Testis (tissue), 3 donors: Measurements from ENCODE around the gene INAFM2. TPM values are rescaled to one million over a fixed set of nuclear protein-coding genes. Genes with fewer than 3 reads are reported as not detected.

Experiments used
- DNase-seq: peaks from one replicate; pipeline ENCODE4 v3.0.0-alpha.2; 2019
- H3K27ac ChIP-seq, 2 donors: fragments of 200-600 bp; sonication (generic); one replicate each; pipeline ENCODE4 v1.5.1; 2019
- H3K27me3 ChIP-seq: fragments of 200-600 bp; sonication (generic); one replicate; pipeline ENCODE4 v1.5.1; 2019
- H3K36me3 ChIP-seq: fragments of 200-600 bp; sonication (generic); one replicate; pipeline ENCODE4 v1.5.1; 2017; ENCODE audit warnings: low read depth; ENCODE audit errors: missing control alignments
- H3K4me1 ChIP-seq: fragments of 200-600 bp; sonication (generic); one replicate; pipeline ENCODE4 v1.5.1; 2019
- H3K4me3 ChIP-seq, 2 donors: fragments of 200-600 bp; sonication (generic); one replicate each; pipeline ENCODE4 v1.5.1; 2017 to 2019
- H3K9me3 ChIP-seq: fragments of 200-600 bp; sonication (generic); one replicate; pipeline ENCODE4 v1.5.1; 2017
- POLR2A ChIP-seq: fragments of 450-650 bp; IDR thresholded peaks from one replicate; pipeline ENCODE4 v1.6.1; 2017; ENCODE audit warnings: antibody characterized with exemption, mild to moderate bottlenecking, moderate library complexity
- WGBS, 2 donors: methylation state at CpG; one replicate each; pipeline ENCODE4 v1.1.5; 2018; 5-methylcytosine and 5-hydroxymethylcytosine counted together
- intact Hi-C: fragments of 100-400 bp; cut with DNase I; formaldehyde crosslinking; loops from one replicate; pipeline ENCODE4 v1.15.1; 2023; ENCODE audit warnings: low total_unique reads
- polyA plus RNA-seq: library from polyadenylated mRNA; stranded (reverse); fragments of 350-450 nt; fragmentation: Illumina TruSeq; extraction: RNeasy Lipid Tissue Mini Kit (QIAGEN cat#74804); gene quantifications from one replicate; pipeline ENCODE4 v1.2.3, GENCODE V29; 2014; ENCODE audit warnings: low read depth, low replicate concordance; ENCODE audit not compliant: insufficient read depth
- total RNA-seq, 2 donors: library from RNA; depleted of rRNA; stranded (reverse); fragments of >200 nt; gene quantifications; one replicate each; pipeline ENCODE4 v1.2.3, GENCODE V29; 2016
- TF ChIP-seq, protein P1 (sequence below), 3 experiments: fragments of 450-650 bp in 2 of 3; fragments of 200-600 bp in 1 of 3; sonication (generic) in 1 of 3; IDR thresholded peaks; one replicate each; pipeline ENCODE4 v1.5.1; 2016 to 2019; ENCODE audit warnings: antibody characterized with exemption in 3 of 3, mild to moderate bottlenecking in 2 of 3, moderate library complexity in 1 of 3

Gene INAFM2
- total and polyA plus RNA-seq, 3 donors from 2014 or later: 31.8 to 49.8 (median 43.4) TPM

- intact Hi-C loops: loop anchor here (10.0 kb wide), 1 partner anchor 142 kb away; no protein-coding TSS in a partner anchor
- Histone ChIP-seq H3K4me3 (peak within 1 kb of the TSS; percentile 41 to 59), H3K4me1 (peaks cover 15% of the 10 kb centered on the region), H3K27ac (no peak within 1 kb of the TSS), H3K9me3 (no peaks in the 10 kb centered on the region), H3K27me3 (no peaks in the 10 kb centered on the region), H3K36me3 (no peaks in the 10 kb centered on the region)
- DNase-seq: no peak
- 13 to 44% methylated on average over 6 to 18 of the region's 76 CpGs for WGBS, 2 donors
- TF ChIP-seq, protein P1, sequence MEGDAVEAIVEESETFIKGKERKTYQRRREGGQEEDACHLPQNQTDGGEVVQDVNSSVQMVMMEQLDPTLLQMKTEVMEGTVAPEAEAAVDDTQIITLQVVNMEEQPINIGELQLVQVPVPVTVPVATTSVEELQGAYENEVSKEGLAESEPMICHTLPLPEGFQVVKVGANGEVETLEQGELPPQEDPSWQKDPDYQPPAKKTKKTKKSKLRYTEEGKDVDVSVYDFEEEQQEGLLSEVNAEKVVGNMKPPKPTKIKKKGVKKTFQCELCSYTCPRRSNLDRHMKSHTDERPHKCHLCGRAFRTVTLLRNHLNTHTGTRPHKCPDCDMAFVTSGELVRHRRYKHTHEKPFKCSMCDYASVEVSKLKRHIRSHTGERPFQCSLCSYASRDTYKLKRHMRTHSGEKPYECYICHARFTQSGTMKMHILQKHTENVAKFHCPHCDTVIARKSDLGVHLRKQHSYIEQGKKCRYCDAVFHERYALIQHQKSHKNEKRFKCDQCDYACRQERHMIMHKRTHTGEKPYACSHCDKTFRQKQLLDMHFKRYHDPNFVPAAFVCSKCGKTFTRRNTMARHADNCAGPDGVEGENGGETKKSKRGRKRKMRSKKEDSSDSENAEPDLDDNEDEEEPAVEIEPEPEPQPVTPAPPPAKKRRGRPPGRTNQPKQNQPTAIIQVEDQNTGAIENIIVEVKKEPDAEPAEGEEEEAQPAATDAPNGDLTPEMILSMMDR (IDR thresholded peaks at IDR 0.05): no peak
- TF ChIP-seq POLR2A: no peak
These were observed 40.5 kb upstream of the INAFM2 start, which contains the start of gene ANKRD63 for GRCh38 chr15:40282869-40283614. ANKRD63 (minus strand) TSS chr15:40283064; CDS start chr15:40282586, 478 bp downstream.

DNA sequence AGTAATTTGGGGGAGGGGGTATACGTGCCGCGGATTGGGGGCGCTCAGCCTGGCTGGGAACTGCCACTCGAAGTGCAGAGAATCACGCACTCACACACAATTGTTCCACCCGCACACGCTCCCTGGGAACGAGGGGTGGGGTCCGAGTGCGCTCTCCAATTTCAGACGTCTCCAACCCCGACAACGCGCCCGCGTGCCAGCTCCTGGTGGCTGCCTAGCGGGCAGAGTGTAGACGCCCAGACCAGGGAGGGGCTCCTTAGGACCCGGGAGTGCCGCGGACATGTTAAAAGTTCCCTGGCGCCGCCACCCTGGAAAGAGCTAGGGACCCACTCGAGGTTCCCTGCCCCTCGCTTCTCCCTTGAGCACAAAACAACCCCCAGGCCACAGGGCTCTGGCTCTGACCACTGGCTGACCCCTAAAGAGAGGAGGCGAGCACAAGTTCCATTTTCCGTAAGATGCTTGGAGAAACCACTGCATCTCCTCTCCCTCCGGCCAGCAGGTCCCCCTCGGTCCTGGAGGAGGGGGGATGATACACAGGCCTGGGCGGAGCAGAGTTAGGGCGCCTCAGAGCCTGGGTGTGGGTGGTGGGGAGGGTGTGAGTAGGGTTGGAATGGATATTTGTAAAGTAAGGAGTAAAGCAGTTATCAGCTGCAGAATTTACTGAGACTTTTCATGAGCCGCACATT, 39.7 kb upstream of the INAFM2 start:
- Histone ChIP-seq H3K4me1 (peaks cover 10% of the 10 kb centered on the region), H3K36me3 (no peaks in the 10 kb centered on the region), H3K9me3 (no peaks in the 10 kb centered on the region), H3K27me3 (no peaks in the 10 kb centered on the region), H3K27ac (no peak overlapping the region), H3K4me3 (peak overlapping the region; percentile 41 to 59)
- DNase-seq: no peak
- intact Hi-C loops: loop anchor here (10.0 kb wide), 1 partner anchor 141 kb away; no protein-coding TSS in a partner anchor
- TF ChIP-seq POLR2A: no peak
- 33 to 37% methylated on average over 29 to 33 of the region's 33 CpGs for WGBS, 2 donors

DNA sequence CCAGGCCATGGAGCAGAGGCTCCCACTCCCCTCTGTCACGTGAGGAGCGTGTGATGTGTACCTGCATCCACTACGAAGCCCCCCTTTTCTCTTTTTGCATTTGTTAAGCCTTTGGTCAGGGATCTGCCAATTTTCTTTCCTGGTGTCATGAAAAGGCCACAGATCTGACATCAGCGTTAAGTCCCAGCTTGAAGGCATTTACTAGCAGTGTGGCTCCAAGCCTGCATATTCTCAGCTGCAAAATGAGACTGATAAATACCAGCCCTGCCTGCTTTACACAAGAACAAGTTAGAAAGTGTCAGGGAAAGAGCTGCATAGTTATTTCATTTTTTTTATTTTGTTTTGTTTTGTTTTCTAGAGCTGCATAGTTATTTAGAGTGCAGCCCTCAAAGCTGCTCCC, 38.3 kb upstream of the INAFM2 start:
- no peak for TF ChIP-seq POLR2A
- no peaks in the 10 kb centered on the region for H3K27me3 ChIP-seq
- no peaks in the 10 kb centered on the region for H3K4me1 ChIP-seq
- H3K4me3 ChIP-seq: no peak overlapping the region
- intact Hi-C loops: loop anchor here (10.0 kb wide), 1 partner anchor 140 kb away; no protein-coding TSS in a partner anchor
- 68 to 76% methylated on average over 4 of the region's 4 CpGs for WGBS, 2 donors
- no peaks in the 10 kb centered on the region for H3K36me3 ChIP-seq
- DNase-seq: no peak
- H3K9me3 ChIP-seq: no peaks in the 10 kb centered on the region
- H3K27ac ChIP-seq: no peak overlapping the region

GRCh38 chr15:40285554-40286011, 37.9 kb upstream of the INAFM2 start:
- intact Hi-C loops: loop anchor here (10.0 kb wide), 1 partner anchor 139 kb away; no protein-coding TSS in a partner anchor
- no peak for DNase-seq
- H3K4me1 ChIP-seq: no peaks in the 10 kb centered on the region
- H3K9me3 ChIP-seq: no peaks in the 10 kb centered on the region
- TF ChIP-seq POLR2A: no peak
- TF ChIP-seq, protein P1 (IDR thresholded peaks at IDR 0.05): no peak
- WGBS, 2 donors: 25 to 46% methylated on average over 1 of the region's 1 CpG
- H3K4me3 ChIP-seq: no peak overlapping the region
- H3K27me3 ChIP-seq: no peaks in the 10 kb centered on the region
- H3K36me3 ChIP-seq: no peaks in the 10 kb centered on the region
- no peak overlapping the region for H3K27ac ChIP-seq

GRCh38 chr15:40286061-40286532, 37.4 kb upstream of the INAFM2 start:
- no peak overlapping the region for H3K27ac ChIP-seq
- H3K36me3 ChIP-seq: no peaks in the 10 kb centered on the region
- no peak for TF ChIP-seq POLR2A
- TF ChIP-seq, protein P1 (IDR thresholded peaks at IDR 0.05): no peak
- WGBS, 2 donors: 89 to 95% methylated on average over 7 of the region's 7 CpGs
- intact Hi-C loops: loop anchor here (10.0 kb wide), 1 partner anchor 139 kb away; no protein-coding TSS in a partner anchor
- no peaks in the 10 kb centered on the region for H3K27me3 ChIP-seq
- no peak overlapping the region for H3K4me3 ChIP-seq
- no peaks in the 10 kb centered on the region for H3K4me1 ChIP-seq
- H3K9me3 ChIP-seq: no peaks in the 10 kb centered on the region
- DNase-seq: no peak
